IMR-90 (cell line): ENCODE measurements around the gene TIGAR. TPM values are rescaled to one million over a fixed set of nuclear protein-coding genes. Genes with fewer than 3 reads are reported as not detected.

ENCODE experiments used
- ATAC-seq: fragments of 200-7000 bp; cut with Tn5 transposase; 2 replicates; pipeline ENCODE4 v1.9.1; 2020; ENCODE audit warnings: low read depth, mild to moderate bottlenecking, moderate library complexity
- BruUV-seq: library from RNA; stranded (reverse); fragments of 400-500 nt; replicated peaks from 2 replicates; lab custom pipeline; 2021; lab: Mats Ljungman, UMichigan
- CTCF ChIA-PET: fragments of 300-600 bp; formaldehyde crosslinking; extraction: SDS; loops from one replicate; lab custom pipeline; 2021; ENCODE audit warnings: antibody characterized with exemption; lab: Yijun Ruan, JAX
- POLR2A ChIA-PET: fragments of 300-600 bp; sonication (Branson Sonifier 250); formaldehyde crosslinking; loops from one replicate; lab custom pipeline; 2022; ENCODE audit warnings: antibody characterized with exemption; ENCODE audit not compliant: unreplicated experiment; lab: Charles Lee
- DNase-seq: peaks from one replicate; pipeline ENCODE4 v3.0.0; 2013
- H2AFZ ChIP-seq: replicated peaks from 2 replicates; pipeline ENCODE3; 2013; ENCODE audit warnings: low read length, mild to moderate bottlenecking; ENCODE audit not compliant: poor library complexity
- H2AK5ac ChIP-seq: 2 replicates; pipeline ENCODE4 v1.6.1; 2013; ENCODE audit warnings: low read depth, low read length, inconsistent platforms
- H2AK9ac ChIP-seq: replicated peaks from 2 replicates; pipeline ENCODE3; 2013; ENCODE audit warnings: mild to moderate bottlenecking, low read depth, low read length, moderate library complexity; ENCODE audit not compliant: poor library complexity
- H2BK120ac ChIP-seq: 2 replicates; pipeline ENCODE4 v1.6.1; 2013; ENCODE audit warnings: low read depth, low read length, inconsistent platforms
- H2BK15ac ChIP-seq: 3 replicates; pipeline ENCODE4 v1.6.1; 2013; ENCODE audit warnings: low read depth, low read length, inconsistent platforms
- H2BK20ac ChIP-seq: 2 replicates; pipeline ENCODE4 v1.6.1; 2013; ENCODE audit warnings: low read depth, mild to moderate bottlenecking, inconsistent platforms, low read length, moderate library complexity
- H2BK5ac ChIP-seq: 2 replicates; pipeline ENCODE4 v1.6.1; 2013; ENCODE audit warnings: mild to moderate bottlenecking, low read depth, low read length, inconsistent platforms; ENCODE audit not compliant: poor library complexity, severe bottlenecking
- H3K14ac ChIP-seq: replicated peaks from 2 replicates; pipeline ENCODE4 v1.6.1; 2013; ENCODE audit warnings: low read depth, low read length, inconsistent platforms
- H3K18ac ChIP-seq: 2 replicates; pipeline ENCODE4 v1.6.1; 2013; ENCODE audit warnings: low read depth, low read length, control low read depth
- H3K23ac ChIP-seq: 2 replicates; pipeline ENCODE4 v1.6.1; 2013; ENCODE audit warnings: low read depth, low read length, inconsistent platforms
- H3K27ac ChIP-seq: 2 replicates; pipeline ENCODE4 v1.5.1; 2013; ENCODE audit warnings: mild to moderate bottlenecking, control low read depth, low read length; ENCODE audit not compliant: insufficient read depth
- H3K27me3 ChIP-seq: 2 replicates; pipeline ENCODE4 v1.6.1; 2013; ENCODE audit warnings: low read length; ENCODE audit not compliant: control insufficient read depth, insufficient read depth
- H3K36me3 ChIP-seq: 2 replicates; pipeline ENCODE4 v1.6.1; 2013; ENCODE audit warnings: low read length, mixed read lengths; ENCODE audit not compliant: control insufficient read depth, insufficient read depth
- H3K4ac ChIP-seq: 2 replicates; pipeline ENCODE4 v1.6.1; 2013; ENCODE audit warnings: low read depth, low read length, inconsistent platforms
- H3K4me1 ChIP-seq: 2 replicates; pipeline ENCODE4 v1.6.1; 2013; ENCODE audit warnings: low read length, mixed read lengths; ENCODE audit not compliant: control insufficient read depth, insufficient read depth
- H3K4me2 ChIP-seq: 2 replicates; pipeline ENCODE4 v1.6.1; 2013; ENCODE audit warnings: low read depth, mild to moderate bottlenecking, control low read depth, low read length, moderate library complexity
- H3K4me3 ChIP-seq: 2 replicates; pipeline ENCODE4 v1.5.1; 2013; ENCODE audit warnings: low read depth, mild to moderate bottlenecking, control low read depth, low read length, moderate library complexity; ENCODE audit not compliant: insufficient read depth
- H3K56ac ChIP-seq: 2 replicates; pipeline ENCODE4 v1.6.1; 2013; ENCODE audit warnings: low read length, inconsistent platforms; ENCODE audit not compliant: insufficient read depth; ENCODE audit errors: extremely low read depth
- H3K79me1 ChIP-seq, 2 experiments: 2 replicates each; pipeline ENCODE4 v1.6.1; 2013; ENCODE audit warnings: low read length in 2 of 2, inconsistent platforms in 1 of 2, low read depth in 1 of 2
- H3K9ac ChIP-seq: 2 replicates; pipeline ENCODE4 v1.6.1; 2013; ENCODE audit warnings: low read depth, low read length, control low read depth
- H3K9me1 ChIP-seq: 2 replicates; pipeline ENCODE4 v1.6.1; 2013; ENCODE audit warnings: low read length, inconsistent platforms; ENCODE audit not compliant: insufficient read depth
- H3K9me3 ChIP-seq: 2 replicates; pipeline ENCODE4 v1.6.1; 2013; ENCODE audit warnings: low read length; ENCODE audit not compliant: control insufficient read depth, insufficient read depth
- H4K20me1 ChIP-seq: 2 replicates; pipeline ENCODE4 v1.6.1; 2013; ENCODE audit warnings: low read length, inconsistent platforms; ENCODE audit not compliant: insufficient read depth
- H4K5ac ChIP-seq: 2 replicates; pipeline ENCODE4 v1.6.1; 2013; ENCODE audit warnings: mild to moderate bottlenecking, low read depth, low read length, control low read depth
- H4K8ac ChIP-seq, 2 experiments: 2 replicates each; pipeline ENCODE4 v1.6.1; 2013; ENCODE audit warnings: low read depth in 2 of 2, low read length in 2 of 2, control low read depth in 1 of 2, inconsistent platforms in 1 of 2
- H4K91ac ChIP-seq: 2 replicates; pipeline ENCODE4 v1.6.1; 2013; ENCODE audit warnings: low read depth, low read length, inconsistent platforms; ENCODE audit not compliant: insufficient read depth
- CHD1 ChIP-seq: IDR thresholded peaks from 2 replicates; pipeline ENCODE4 v1.6.1; 2012; ENCODE audit warnings: low read depth, low read length, improper control_type of control experiment
- ELK1 ChIP-seq: fragments of 150-350 bp; IDR thresholded peaks from 2 replicates; pipeline ENCODE4 v1.6.1; 2016; ENCODE audit warnings: low read depth, mild to moderate bottlenecking, low read length, moderate library complexity, borderline replicate concordance
- MAFK ChIP-seq: IDR thresholded peaks from 2 replicates; pipeline ENCODE4 v1.6.1; 2012; ENCODE audit warnings: low read depth, low read length, improper control_type of control experiment
- RAD21 ChIP-seq: IDR thresholded peaks from 2 replicates; pipeline ENCODE4 v1.6.1; 2012; ENCODE audit warnings: low read length, improper control_type of control experiment
- RFX5 ChIP-seq: IDR thresholded peaks from 2 replicates; pipeline ENCODE4 v1.8.0; 2012; ENCODE audit warnings: low read depth, mild to moderate bottlenecking, low read length, moderate library complexity
- WGBS, 2 experiments: methylation state at CpG; one replicate each; pipeline versions ENCODE4 v1.1.5 to v1.1.7; 2013; ENCODE audit warnings: missing lambda C conversion rate in 2 of 2; ENCODE audit not compliant: insufficient read length in 1 of 2; ENCODE audit errors: extremely low coverage in 2 of 2; 5-methylcytosine and 5-hydroxymethylcytosine counted together
- dilution Hi-C: fragments of 300-500 bp; cut with HindIII; formaldehyde crosslinking; loops from one replicate; pipeline ENCODE4 v1.14.3; 2018; ENCODE audit warnings: low sequenced_read_pairs; ENCODE audit not compliant: unreplicated experiment
- in situ Hi-C: fragments of 300-500 bp; cut with MboI; formaldehyde crosslinking; loops from 3 replicates; pipeline ENCODE4 v1.14.3; 2019; ENCODE audit warnings: low sequenced_read_pairs, inconsistent platforms, mixed read lengths
- intact Hi-C: fragments of 100-400 bp; cut with micrococcal nuclease; formaldehyde crosslinking; loops from 2 replicates; pipeline ENCODE4 v1.10.0; 2022
- polyA plus RNA-seq, 3 experiments: library from polyadenylated mRNA; depleted of rRNA; stranded (reverse); fragments of >200 nt; gene quantifications; 2 replicates each; pipeline ENCODE4 v1.2.3, GENCODE V29; 2012; ENCODE audit warnings: low replicate concordance in 1 of 3
- total RNA-seq: library from RNA; depleted of rRNA; stranded (reverse); fragments of >200 nt; gene quantifications from 2 replicates; pipeline ENCODE4 v1.2.3, GENCODE V29; 2012

The TIGAR gene
- total and polyA plus RNA-seq, 2 of the 4 experiments (the other 2 are of a cell fraction) = 7.3 to 13.7 TPM

GRCh38 chr12:4287325-4288211, 33.4 kb upstream of the TIGAR start:
- Histone ChIP-seq H3K9me3 (no peaks in the 10 kb centered on the region), H2BK20ac (no peak overlapping the region), H3K9ac (no peak overlapping the region), H3K56ac (no peak overlapping the region), H3K4me3 (no peak overlapping the region), H2AK5ac (no peak overlapping the region), H4K91ac (no peak overlapping the region), H4K20me1 (no peaks in the 10 kb centered on the region), H2AK9ac (no peak overlapping the region), H3K14ac (no peak overlapping the region), H3K23ac (no peak overlapping the region), H3K79me1 (no peaks in the 10 kb centered on the region), H3K4me1 (no peaks in the 10 kb centered on the region), H3K4me2 (no peak overlapping the region), H2AFZ (no peak overlapping the region), H3K27ac (no peak overlapping the region), H3K27me3 (no peaks in the 10 kb centered on the region; the same call in 1 of the 2 replicates), H3K9me1 (no peaks in the 10 kb centered on the region), H2BK15ac (no peak overlapping the region), H3K36me3 (no peaks in the 10 kb centered on the region; the same call in 1 of the 2 replicates), H2BK5ac (no peak overlapping the region), H4K5ac (no peak overlapping the region), H3K4ac (no peak overlapping the region), H4K8ac (no peak overlapping the region), H3K18ac (no peak overlapping the region), H2BK120ac (no peak overlapping the region)
- DNase-seq = no peak
- BruUV-seq = no TSS peak
- 8% methylated on average over 2 of the region's 18 CpGs; no CpG with 5 or more reads in 1 of the 2 experiments for WGBS, 2 experiments
- ChIA-PET POLR2A (no interaction called here), CTCF (interaction anchor here (1.6 kb wide), 1 partner anchor 11 kb away, joined by 6 read pairs; no protein-coding TSS in a partner anchor)
- intact Hi-C loops (no loop called here), dilution Hi-C loops (no loop called here), in situ Hi-C loops (loop anchor here (5.0 kb wide), 1 partner anchor 295 kb away; no protein-coding TSS in a partner anchor)
- TF ChIP-seq ELK1 = no peak
- TF ChIP-seq RFX5 = no peak
- no peak for TF ChIP-seq MAFK
- TF ChIP-seq RAD21 = no peak
- TF ChIP-seq CHD1 = no peak
- ATAC-seq = no peak
